GM19438 (cell line): ENCODE measurements around the gene YIF1A.
"Not testable (repeated sequence)": the region's sequence is repeated elsewhere in the genome, so short reads cannot be mapped to it uniquely, and the experiment has no call there.

ENCODE experiments used
- ATAC-seq: cut with Tn5 transposase; IDR thresholded peaks from one replicate; pipeline ENCODE4 v1.9.1; 2021; ENCODE audit warnings: low read depth; ENCODE audit not compliant: unreplicated experiment

Gene YIF1A

GRCh38 chr11:66326261-66327111, 37.5 kb upstream of the YIF1A start:
- ATAC-seq: no peak

- ATAC-seq: no peak
Measured at GRCh38 chr11:66325263-66325671, 36.3 kb upstream of the YIF1A start.

- ATAC-seq: no peak
Measured at GRCh38 chr11:66324664-66325063, 35.7 kb upstream of the YIF1A start.

GRCh38 chr11:66323684-66324083, 34.7 kb upstream of the YIF1A start:
- no peak for ATAC-seq

- no peak for ATAC-seq
Measured at GRCh38 chr11:66322732-66323427, 33.9 kb upstream of the YIF1A start.

- ATAC-seq: no peak
Measured at GRCh38 chr11:66321606-66322005, 32.7 kb upstream of the YIF1A start.

GRCh38 chr11:66320748-66321147, 31.8 kb upstream of the YIF1A start:
- not testable (repeated sequence) for ATAC-seq

- ATAC-seq: not testable (repeated sequence)
Measured at GRCh38 chr11:66320289-66320688, 31.3 kb upstream of the YIF1A start.

GRCh38 chr11:66318600-66318970, 29.6 kb upstream of the YIF1A start:
- ATAC-seq: no peak

- ATAC-seq: no peak
Measured at GRCh38 chr11:66317723-66318599, 29.0 kb upstream of the YIF1A start.

GRCh38 chr11:66317322-66317722, 28.4 kb upstream of the YIF1A start:
- ATAC-seq: no peak

GRCh38 chr11:66316849-66317251, 27.9 kb upstream of the YIF1A start, which contains the start of gene CD248:
Gene CD248, minus strand, starts transcription at chr11:66317044. Its CDS starts 17 bp downstream, at chr11:66317027.
- ATAC-seq: no peak

GRCh38 chr11:66315921-66316811, 27.2 kb upstream of the YIF1A start:
- ATAC-seq: no peak

GRCh38 chr11:66315498-66315885, 26.5 kb upstream of the YIF1A start:
- no peak for ATAC-seq

GRCh38 chr11:66314561-66315497, 25.9 kb upstream of the YIF1A start:
- ATAC-seq: no peak

GRCh38 chr11:66314186-66314501, 25.2 kb upstream of the YIF1A start:
- no peak for ATAC-seq

GRCh38 chr11:66313321-66314185, 24.6 kb upstream of the YIF1A start:
- no peak for ATAC-seq
